A673 (cell line): ENCODE measurements around the gene UBE2L3. TPM values are rescaled to one million over a fixed set of nuclear protein-coding genes. Genes with fewer than 3 reads are reported as not detected.
"Not testable (repeated sequence)": the region's sequence is repeated elsewhere in the genome, so short reads cannot be mapped to it uniquely, and the experiment has no call there.

Source experiments
- BruUV-seq: library from RNA; stranded (reverse); fragments of 400-500 nt; replicated peaks from 2 replicates; lab custom pipeline; 2021; lab: Mats Ljungman, UMichigan
- CTCF ChIA-PET: fragments of 300-600 bp; sonication (Branson Sonifier 250); formaldehyde crosslinking; loops from one replicate; lab custom pipeline; 2022; ENCODE audit warnings: antibody characterized with exemption; lab: Charles Lee
- POLR2A ChIA-PET: fragments of 300-600 bp; sonication (Branson Sonifier 250); formaldehyde crosslinking; loops from one replicate; lab custom pipeline; 2022; ENCODE audit warnings: antibody characterized with exemption; ENCODE audit not compliant: low non-redundant PET; lab: Charles Lee
- DNase-seq: peaks from one replicate; pipeline ENCODE4 v3.0.0-alpha.2; 2015; ENCODE audit warnings: low spot score
- H3K27ac ChIP-seq: fragments of 200-600 bp; sonication (generic); 2 replicates; pipeline ENCODE4 v1.5.1; 2016; ENCODE audit warnings: mixed run types, low read depth, mild to moderate bottlenecking, mixed read lengths, antibody characterized with exemption, low read length; ENCODE audit not compliant: poor library complexity, severe bottlenecking
- H3K27me3 ChIP-seq: fragments of 200-600 bp; sonication (generic); replicated peaks from 2 replicates; pipeline ENCODE4 v1.6.1; 2017; ENCODE audit warnings: mixed run types, low read depth, mild to moderate bottlenecking, mixed read lengths, antibody characterized with exemption, low read length; ENCODE audit not compliant: insufficient read depth, poor library complexity
- H3K36me3 ChIP-seq: fragments of 200-600 bp; sonication (generic); 2 replicates; pipeline ENCODE4 v1.6.1; 2016; ENCODE audit warnings: mixed run types, mild to moderate bottlenecking, mixed read lengths, antibody characterized with exemption, low read length; ENCODE audit not compliant: insufficient read depth, poor library complexity, severe bottlenecking
- H3K4me1 ChIP-seq: fragments of 200-600 bp; sonication (generic); 2 replicates; pipeline ENCODE4 v1.6.1; 2017; ENCODE audit warnings: mixed run types, mild to moderate bottlenecking, mixed read lengths, antibody characterized with exemption, low read length; ENCODE audit not compliant: insufficient read depth, poor library complexity, severe bottlenecking
- H3K4me3 ChIP-seq: fragments of 200-600 bp; sonication (generic); 2 replicates; pipeline ENCODE4 v1.5.1; 2016; ENCODE audit warnings: low read depth, mixed run types, mild to moderate bottlenecking, mixed read lengths, low read length; ENCODE audit not compliant: poor library complexity, severe bottlenecking
- H3K9me3 ChIP-seq: fragments of 200-600 bp; sonication (generic); 2 replicates; pipeline ENCODE4 v1.6.1; 2016; ENCODE audit warnings: mixed run types, low read depth, mild to moderate bottlenecking, mixed read lengths, antibody characterized with exemption, low read length; ENCODE audit not compliant: poor library complexity, severe bottlenecking
- CTCF ChIP-seq: fragments of 300-800, 200-600 bp; sonication (generic); conservative IDR thresholded peaks from 2 replicates; pipeline ENCODE4 v1.5.1; 2017; ENCODE audit warnings: low read depth, mild to moderate bottlenecking, antibody characterized with exemption, low read length, moderate library complexity, mixed read lengths
- EZH2 ChIP-seq: fragments of 200-600 bp; sonication (generic); IDR thresholded peaks from 2 replicates; pipeline ENCODE4 v1.6.1; 2017; ENCODE audit warnings: borderline replicate concordance, low read depth, mild to moderate bottlenecking, mixed read lengths, antibody characterized with exemption, low read length; ENCODE audit not compliant: poor library complexity, severe bottlenecking
- intact Hi-C: fragments of 100-400 bp; cut with micrococcal nuclease; formaldehyde crosslinking; loops from one replicate; pipeline ENCODE4 v1.10.0; 2022; ENCODE audit not compliant: unreplicated experiment
- total RNA-seq: library from RNA; stranded (reverse); gene quantifications from 2 replicates; pipeline ENCODE4 v1.2.3, GENCODE V29; 2021

The UBE2L3 gene
- total RNA-seq, 1 experiment from 2014 or later = 118 TPM

DNA sequence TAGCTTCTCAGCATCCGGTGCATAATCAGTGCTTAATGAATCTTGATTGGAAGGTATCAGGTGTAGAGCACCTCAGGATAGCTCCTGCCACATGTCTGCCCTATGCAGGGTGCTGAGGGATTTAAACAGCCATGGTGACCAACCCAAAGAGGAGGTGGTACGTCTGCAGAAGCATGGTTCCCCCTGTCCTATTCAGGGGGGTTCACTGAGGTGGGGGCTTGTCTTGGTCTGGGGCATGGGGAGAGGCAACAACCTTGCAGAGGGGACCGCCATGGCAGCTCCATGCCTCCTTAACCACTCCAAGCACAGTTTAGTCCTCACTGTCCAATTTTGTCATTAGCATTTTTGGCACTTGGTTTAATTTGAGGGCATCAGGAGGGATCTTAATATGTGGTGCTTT, 24.9 kb downstream of the UBE2L3 start:
- ChIA-PET POLR2A (no interaction called here), CTCF (no interaction called here)
- no TSS peak for BruUV-seq
- Histone ChIP-seq H3K27me3 (no peaks in the 10 kb centered on the region), H3K36me3 (peaks cover 54% of the 10 kb centered on the region), H3K9me3 (no peaks in the 10 kb centered on the region), H3K4me3 (no peak overlapping the region), H3K4me1 (no peaks in the 10 kb centered on the region), H3K27ac (no peak overlapping the region)
- DNase-seq = no peak
- TF ChIP-seq CTCF (no peak), EZH2 (no peak)
- intact Hi-C loops = no loop called here

GRCh38 chr22:21593406-21594232, 26.1 kb downstream of the UBE2L3 start:
- BruUV-seq = no TSS peak
- Histone ChIP-seq H3K4me3 (no peak overlapping the region), H3K27me3 (no peaks in the 10 kb centered on the region), H3K36me3 (peaks cover 56% of the 10 kb centered on the region), H3K9me3 (no peaks in the 10 kb centered on the region), H3K27ac (no peak overlapping the region), H3K4me1 (no peaks in the 10 kb centered on the region)
- POLR2A ChIA-PET = no interaction called here
- CTCF ChIA-PET = no interaction called here
- DNase-seq = no peak
- intact Hi-C loops = no loop called here
- TF ChIP-seq CTCF (peak; percentile 35), EZH2 (no peak)

DNA sequence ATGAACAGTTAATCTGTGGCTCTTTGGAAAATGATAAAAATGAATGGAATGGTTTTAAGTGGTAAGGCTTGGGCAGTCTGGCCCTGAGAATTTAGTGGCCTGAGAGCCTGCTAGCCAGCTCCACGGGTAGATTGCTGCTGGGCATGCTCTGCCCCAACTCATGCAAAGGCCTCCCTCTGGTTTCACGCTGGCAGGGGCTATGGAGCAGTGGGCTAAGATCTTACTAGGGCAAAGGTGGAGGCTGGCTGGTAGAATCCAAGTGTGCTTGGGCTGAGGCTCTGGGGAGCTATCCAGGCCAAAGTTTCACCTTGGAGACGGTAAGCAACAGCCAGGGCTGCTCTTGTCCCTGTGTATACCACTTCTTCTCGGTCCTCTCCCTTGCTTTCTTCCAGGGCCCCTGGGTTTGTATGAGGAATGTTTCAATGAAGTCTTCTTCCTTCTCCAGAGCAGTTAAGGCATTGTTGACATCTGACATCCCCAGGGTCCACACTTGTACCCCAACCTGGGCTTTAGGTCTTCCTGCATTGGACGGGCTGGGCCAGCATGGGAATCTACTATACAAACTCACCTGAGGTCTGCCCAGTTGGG, 27.4 kb downstream of the UBE2L3 start:
- no peak for TF ChIP-seq EZH2
- Histone ChIP-seq H3K4me1 (no peaks in the 10 kb centered on the region), H3K27ac (no peak overlapping the region), H3K36me3 (peaks cover 62% of the 10 kb centered on the region), H3K27me3 (no peaks in the 10 kb centered on the region), H3K4me3 (no peak overlapping the region), H3K9me3 (no peaks in the 10 kb centered on the region)
- no TSS peak for BruUV-seq
- no peak for DNase-seq
- POLR2A ChIA-PET = no interaction called here
- intact Hi-C loops = no loop called here
- CTCF ChIA-PET = no interaction called here

- DNase-seq, H3K27ac ChIP-seq, H3K27me3 ChIP-seq, H3K4me3 ChIP-seq, CTCF ChIA-PET, H3K9me3 ChIP-seq, BruUV-seq, intact Hi-C loops, H3K4me1 ChIP-seq, POLR2A ChIA-PET: not testable (repeated sequence)
- peaks cover 62% of the 10 kb centered on the region for H3K36me3 ChIP-seq
These were observed 29.0 kb downstream of the UBE2L3 start for GRCh38 chr22:21596356-21597135.
